Activated CD4-positive, CD25-positive, alpha-beta regulatory T cell (primary cell): Measurements from ENCODE around the gene FOXD4.
"Not testable (repeated sequence)": the region's sequence is repeated elsewhere in the genome, so short reads cannot be mapped to it uniquely, and the experiment has no call there.

Experiments
- DNase-seq, 4 experiments: peaks; one replicate each; lab custom pipeline; 2025; lab: John Stamatoyannopoulos, UW

FOXD4 gene

GRCh38 chr9:117995-118467 is at the start of gene FOXD4:
FOXD4 (minus strand) TSS chr9:118417; CDS start chr9:118119, 298 bp downstream.
- DNase-seq, result not testable (repeated sequence)

GRCh38 chr9:159871-160270 is 41.7 kb upstream of the FOXD4 start:
- not testable (repeated sequence) for DNase-seq

GRCh38 chr9:151173-151572 is 33.0 kb upstream of the FOXD4 start:
- not testable (repeated sequence) for DNase-seq

- DNase-seq, result not testable (repeated sequence)
Observed at GRCh38 chr9:139880-140279, 21.7 kb upstream of the FOXD4 start.

DNA sequence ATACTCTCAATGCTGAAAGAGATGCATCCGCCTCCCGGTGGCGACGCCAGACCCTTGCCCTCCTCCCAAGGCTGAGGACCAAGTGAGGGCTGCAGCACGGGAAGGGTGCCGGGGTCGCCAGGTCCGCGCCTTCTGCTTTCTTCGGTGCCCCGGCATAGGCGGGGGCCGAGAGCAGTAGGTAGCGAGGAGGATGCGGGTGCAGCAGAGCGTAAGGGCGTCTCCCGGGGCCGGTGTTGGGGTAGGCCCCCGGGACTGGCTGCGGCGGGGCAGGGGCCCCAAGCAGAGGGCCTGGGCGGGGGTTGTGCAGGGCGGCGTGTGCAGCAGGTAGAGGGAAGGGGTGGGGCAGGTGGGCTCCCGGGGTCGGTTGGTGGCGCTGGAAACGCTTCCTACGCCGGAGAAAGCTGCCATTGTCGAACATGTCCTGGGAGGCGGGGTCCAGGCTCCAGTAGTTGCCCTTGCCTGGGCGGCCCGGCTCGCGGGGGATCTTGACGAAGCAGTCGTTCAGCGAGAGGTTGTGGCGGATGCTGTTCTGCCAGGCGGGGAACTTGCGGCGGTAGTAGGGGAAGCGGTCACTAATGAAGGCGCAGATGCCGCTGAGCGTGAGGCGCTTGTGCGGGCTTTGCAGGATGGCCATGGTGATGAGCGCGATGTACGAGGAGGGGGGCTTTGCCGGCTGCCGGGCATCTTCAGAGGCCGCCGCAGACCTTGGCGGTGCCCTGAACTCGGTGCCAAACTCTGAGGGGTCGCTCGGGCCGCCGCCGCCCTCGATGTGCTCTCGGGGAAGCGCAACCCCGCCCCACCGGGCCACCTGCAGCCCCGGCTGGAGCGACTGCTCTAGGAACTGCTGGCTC is 848 bp downstream of the FOXD4 start:
- DNase-seq, result not testable (repeated sequence)

GRCh38 chr9:116239-117077 is 1.8 kb downstream of the FOXD4 start:
- DNase-seq, result not testable (repeated sequence)

GRCh38 chr9:115118-115451 is 3.1 kb downstream of the FOXD4 start:
- not testable (repeated sequence) for DNase-seq

DNA sequence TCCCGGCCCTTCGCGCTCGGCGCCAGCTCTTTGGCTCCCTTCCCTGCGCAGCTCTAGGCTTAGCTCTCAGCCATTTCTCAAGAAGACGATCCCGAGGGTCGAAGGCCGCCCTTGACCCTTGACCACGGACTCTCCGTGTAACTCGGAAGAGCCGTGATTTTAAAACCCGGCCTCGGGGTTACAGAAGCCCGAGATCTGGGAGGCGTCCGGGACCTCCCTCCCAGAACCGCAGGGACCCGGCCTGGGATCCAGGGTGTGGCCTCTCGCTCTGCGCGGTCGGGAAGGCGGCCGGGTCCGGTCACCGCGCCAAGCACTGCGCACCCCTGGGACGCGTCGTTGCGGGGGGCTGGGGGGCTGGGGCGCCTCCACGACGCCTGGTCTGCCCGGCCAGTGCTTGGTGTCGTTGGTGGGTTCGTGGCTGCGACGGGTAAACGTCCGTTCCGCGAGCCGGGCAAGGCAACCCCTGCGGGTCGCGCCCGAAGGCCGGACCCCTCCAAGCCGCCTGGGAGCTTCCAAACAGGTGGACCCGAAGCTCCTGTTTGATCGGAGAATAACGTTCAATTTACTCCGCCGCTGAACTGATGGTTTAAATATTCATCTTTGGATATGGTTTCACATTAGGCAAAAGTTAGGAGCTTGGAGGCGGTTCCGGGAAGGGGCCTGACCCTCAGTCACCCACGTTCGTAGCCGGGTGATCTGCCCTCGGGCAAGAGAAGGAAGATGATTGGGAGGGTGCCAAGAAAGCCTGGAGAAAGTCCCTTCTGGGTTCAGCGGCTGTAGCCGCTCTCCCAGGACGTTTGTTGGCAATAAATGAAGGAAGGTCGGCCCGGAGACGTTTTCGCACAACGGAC is 3.7 kb downstream of the FOXD4 start:
- DNase-seq, result not testable (repeated sequence)

- not testable (repeated sequence) for DNase-seq
Observed at GRCh38 chr9:113468-114266, 4.5 kb downstream of the FOXD4 start.

- DNase-seq, result not testable (repeated sequence)
Observed at GRCh38 chr9:112589-113467, 5.4 kb downstream of the FOXD4 start.

GRCh38 chr9:110672-111071 is 7.5 kb downstream of the FOXD4 start:
- not testable (repeated sequence) for DNase-seq

- DNase-seq, result not testable (repeated sequence)
Observed at GRCh38 chr9:109540-109939, 8.7 kb downstream of the FOXD4 start.

DNA sequence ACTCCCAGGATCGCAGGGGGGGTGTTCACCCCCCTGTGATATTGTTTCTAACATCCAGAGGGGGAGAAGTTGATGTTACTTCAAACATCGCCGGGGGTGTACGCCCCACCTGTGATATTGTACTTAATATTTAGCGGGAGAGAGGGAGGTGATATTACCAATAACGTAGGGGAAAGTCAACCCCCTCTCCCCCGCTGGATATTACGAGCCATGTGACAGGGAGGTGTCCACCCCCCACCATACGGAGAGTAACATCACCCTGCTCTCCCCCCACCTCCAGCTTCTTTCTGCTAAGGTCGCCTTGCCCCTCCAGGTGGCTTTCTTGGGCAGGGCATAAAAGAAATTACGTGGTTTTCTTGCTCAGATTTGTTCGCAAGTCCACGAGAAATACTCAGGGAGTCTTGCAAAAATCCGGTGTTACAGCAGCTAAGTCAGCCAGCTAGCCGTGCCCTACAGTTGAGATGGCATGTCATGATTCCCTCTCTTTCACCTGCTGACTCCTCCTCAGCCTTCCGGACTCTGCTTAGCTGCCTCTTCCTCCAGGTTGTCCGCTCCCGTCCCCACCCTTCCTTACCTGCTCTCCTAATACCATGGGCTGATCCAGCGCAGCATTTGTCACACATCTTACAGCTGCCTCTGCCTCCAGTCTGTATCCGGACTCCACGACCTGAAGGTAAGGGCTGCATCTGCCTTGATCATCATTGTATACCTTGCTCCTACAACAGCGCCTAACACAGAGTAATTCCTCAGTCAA is 9.3 kb downstream of the FOXD4 start:
- not testable (repeated sequence) for DNase-seq

- not testable (repeated sequence) for DNase-seq
Observed at GRCh38 chr9:105991-106390, 12.2 kb downstream of the FOXD4 start.

DNA sequence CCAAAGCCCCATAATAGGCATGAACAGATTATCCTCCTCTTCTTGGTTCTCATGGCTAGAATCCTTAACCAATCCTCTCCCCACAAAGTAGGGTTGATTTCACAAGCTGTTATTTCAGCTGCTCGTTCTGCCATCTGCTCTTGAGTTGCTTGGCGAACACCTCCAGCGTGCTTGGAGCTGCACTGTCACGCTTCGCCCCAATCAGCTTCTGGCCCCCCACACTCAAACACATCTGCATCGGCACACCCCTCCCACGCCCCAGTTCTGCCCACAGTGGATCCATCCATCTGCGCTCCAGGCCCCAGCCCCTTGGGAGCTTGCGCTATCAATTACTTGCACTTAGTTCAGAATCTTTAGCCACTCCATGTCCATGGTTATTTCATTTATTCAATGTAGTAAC is 17.8 kb downstream of the FOXD4 start:
- not testable (repeated sequence) for DNase-seq

- not testable (repeated sequence) for DNase-seq
Observed at GRCh38 chr9:99867-100266, 18.4 kb downstream of the FOXD4 start.

DNA sequence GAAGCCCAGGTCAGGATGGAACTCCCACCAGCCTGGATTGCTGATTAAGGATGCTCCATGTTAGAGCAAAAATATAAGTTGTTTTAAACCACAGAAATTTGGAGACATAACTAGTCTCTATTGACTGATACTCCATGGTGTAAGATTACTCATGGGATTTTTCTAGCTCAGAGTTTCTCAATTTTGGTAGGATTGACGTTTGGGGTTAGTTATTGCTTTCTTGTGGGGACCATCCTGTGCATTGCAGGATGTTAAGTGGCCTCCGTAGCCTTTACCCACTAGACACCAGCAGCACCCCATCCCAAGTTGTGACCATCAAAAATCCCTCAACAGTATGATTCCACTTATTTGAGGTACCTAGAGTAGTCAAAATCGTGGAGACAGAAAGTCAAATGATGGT is 19.4 kb downstream of the FOXD4 start:
- not testable (repeated sequence) for DNase-seq

DNA sequence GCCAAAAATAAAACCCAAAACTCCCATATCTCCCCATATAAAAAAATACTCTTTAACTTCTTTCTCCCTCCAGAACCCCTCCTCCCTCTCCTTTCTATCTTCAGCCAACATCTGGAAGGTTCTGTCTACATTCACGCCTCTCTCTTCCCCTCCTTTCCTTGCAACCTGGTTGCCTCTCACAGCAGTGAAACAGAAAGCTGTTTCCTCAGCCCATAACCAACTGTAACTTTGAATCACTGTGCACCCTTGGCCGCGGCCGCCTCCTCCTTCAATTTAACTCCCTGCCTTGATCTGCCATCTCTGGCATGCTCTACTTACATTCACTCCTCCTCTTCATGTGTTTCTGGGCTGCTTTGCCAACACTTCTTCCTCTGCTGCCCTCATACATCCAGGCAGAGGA is 23.2 kb downstream of the FOXD4 start:
- not testable (repeated sequence) for DNase-seq

GRCh38 chr9:94323-94722 is 23.9 kb downstream of the FOXD4 start:
- DNase-seq, result not testable (repeated sequence)
